HEK293 (cell line): Measurements from ENCODE around the gene ABI3BP.

Source experiments
- CTCF ChIA-PET: fragments of 350-600 bp; formaldehyde crosslinking; extraction: SDS; loops from one replicate; lab custom pipeline; 2021; ENCODE audit warnings: antibody characterized with exemption; lab: Yijun Ruan, JAX
- POLR2A ChIA-PET: fragments of 300-600 bp; formaldehyde crosslinking; extraction: SDS; loops from one replicate; lab custom pipeline; 2020; ENCODE audit warnings: antibody characterized with exemption, inconsistent platforms; lab: Yijun Ruan, JAX
- H3K27ac ChIP-seq: fragments of 200-500 bp; sonication (Bioruptor generic); 2 replicates; pipeline ENCODE4 v1.5.1; 2014; ENCODE audit warnings: low read depth, low read length, control low read depth, inconsistent platforms; ENCODE audit errors: extremely low read depth
- H3K36me3 ChIP-seq, 2 experiments: fragments of 200-500 bp in 1 of 2; sonication (Bioruptor generic) in 1 of 2; 1 replicate in 1 of 2; 2 replicates in 1 of 2; pipeline ENCODE4 v1.5.1; 2014 to 2017; ENCODE audit warnings: inconsistent platforms in 2 of 2, low read length in 2 of 2; ENCODE audit not compliant: control insufficient read depth in 2 of 2, insufficient read depth in 1 of 2
- H3K4me1 ChIP-seq: fragments of 200-500 bp; sonication (Bioruptor generic); 2 replicates; pipeline ENCODE4 v1.5.1; 2014; ENCODE audit warnings: mild to moderate bottlenecking, low read length, inconsistent platforms; ENCODE audit not compliant: control insufficient read depth, insufficient read depth
- H3K4me3 ChIP-seq: 2 replicates; pipeline ENCODE4 v1.5.1; 2011; ENCODE audit warnings: low read depth, mild to moderate bottlenecking, control low read depth, low read length, moderate library complexity
- H3K9me3 ChIP-seq: fragments of 200-500 bp; sonication (Bioruptor generic); 2 replicates; pipeline ENCODE4 v1.5.1; 2014; ENCODE audit warnings: low read depth, low read length, inconsistent platforms; ENCODE audit not compliant: control insufficient read depth, insufficient read depth
- BCL11A ChIP-seq: fragments of 450-650 bp; formaldehyde crosslinking; IDR thresholded peaks from 2 replicates; pipeline ENCODE4 v1.5.1; 2016; ENCODE audit warnings: low read depth, missing biosample characterization, missing genetic modification characterization
- KLF1 ChIP-seq: fragments of 450-650 bp; formaldehyde crosslinking; IDR thresholded peaks from 2 replicates; pipeline ENCODE4 v1.5.1; 2016; ENCODE audit warnings: missing biosample characterization, missing genetic modification characterization
- MZF1 ChIP-seq: fragments of 450-650 bp; formaldehyde crosslinking; IDR thresholded peaks from 2 replicates; pipeline ENCODE4 v1.5.1; 2017; ENCODE audit warnings: missing biosample characterization, missing genetic modification characterization, borderline replicate concordance
- YY2 ChIP-seq: fragments of 450-650 bp; formaldehyde crosslinking; IDR thresholded peaks from 2 replicates; pipeline ENCODE4 v1.5.1; 2016; ENCODE audit warnings: missing biosample characterization, missing genetic modification characterization
- ZBTB21 ChIP-seq: fragments of 450-650 bp; formaldehyde crosslinking; IDR thresholded peaks from 2 replicates; pipeline ENCODE4 v1.5.1; 2017; ENCODE audit warnings: missing biosample characterization, missing genetic modification characterization
- ZNF138 ChIP-seq: fragments of 450-650 bp; formaldehyde crosslinking; IDR thresholded peaks from 2 replicates; pipeline ENCODE4 v1.5.1; 2016; ENCODE audit warnings: missing biosample characterization, missing genetic modification characterization, borderline replicate concordance
- ZNF211 ChIP-seq: fragments of 450-650 bp; formaldehyde crosslinking; IDR thresholded peaks from 2 replicates; pipeline ENCODE4 v1.5.1; 2016; ENCODE audit warnings: low read depth, missing biosample characterization, missing genetic modification characterization
- ZNF266 ChIP-seq: fragments of 450-650 bp; formaldehyde crosslinking; IDR thresholded peaks from 2 replicates; pipeline ENCODE4 v1.5.1; 2016; ENCODE audit warnings: missing biosample characterization, missing genetic modification characterization, low read depth
- ZNF302 ChIP-seq: fragments of 450-650 bp; formaldehyde crosslinking; IDR thresholded peaks from 2 replicates; pipeline ENCODE4 v1.5.1; 2016; ENCODE audit warnings: missing biosample characterization, missing genetic modification characterization, low read depth
- ZNF335 ChIP-seq: fragments of 450-650 bp; formaldehyde crosslinking; conservative IDR thresholded peaks from 2 replicates; pipeline ENCODE4 v1.5.1; 2016; ENCODE audit warnings: missing biosample characterization, missing genetic modification characterization
- ZNF341 ChIP-seq: fragments of 450-650 bp; formaldehyde crosslinking; IDR thresholded peaks from 2 replicates; pipeline ENCODE4; 2016; ENCODE audit warnings: low read depth, missing biosample characterization, missing genetic modification characterization
- ZNF416 ChIP-seq: fragments of 450-650 bp; formaldehyde crosslinking; IDR thresholded peaks from 2 replicates; pipeline ENCODE4 v1.5.1; 2016; ENCODE audit warnings: missing biosample characterization, missing genetic modification characterization
- ZNF473 ChIP-seq: fragments of 450-650 bp; formaldehyde crosslinking; IDR thresholded peaks from 2 replicates; pipeline ENCODE4 v1.5.1; 2017; ENCODE audit warnings: missing biosample characterization, missing genetic modification characterization
- ZNF521 ChIP-seq: fragments of 450-650 bp; formaldehyde crosslinking; IDR thresholded peaks from 2 replicates; pipeline ENCODE4 v1.5.1; 2017; ENCODE audit warnings: missing biosample characterization, mild to moderate bottlenecking, missing genetic modification characterization
- ZNF530 ChIP-seq: fragments of 450-650 bp; formaldehyde crosslinking; IDR thresholded peaks from 2 replicates; pipeline ENCODE4 v1.5.1; 2016; ENCODE audit warnings: low read depth, missing biosample characterization, missing genetic modification characterization
- ZNF544 ChIP-seq: fragments of 450-650 bp; formaldehyde crosslinking; IDR thresholded peaks from 2 replicates; pipeline ENCODE4 v1.5.0; 2017; ENCODE audit warnings: missing biosample characterization, missing genetic modification characterization
- ZNF571 ChIP-seq: fragments of 450-650 bp; formaldehyde crosslinking; IDR thresholded peaks from 2 replicates; pipeline ENCODE4 v1.5.0; 2017; ENCODE audit warnings: missing biosample characterization, missing genetic modification characterization
- ZNF677 ChIP-seq: fragments of 450-650 bp; IDR thresholded peaks from 2 replicates; pipeline ENCODE4 v1.5.0; 2018; ENCODE audit warnings: missing biosample characterization, mild to moderate bottlenecking, missing genetic modification characterization, moderate library complexity
- ZNF837 ChIP-seq: fragments of 450-650 bp; formaldehyde crosslinking; IDR thresholded peaks from 2 replicates; pipeline ENCODE4 v1.5.1; 2016; ENCODE audit warnings: missing biosample characterization, missing genetic modification characterization
- ZSCAN23 ChIP-seq: fragments of 450-650 bp; formaldehyde crosslinking; IDR thresholded peaks from 2 replicates; pipeline ENCODE4 v1.5.1; 2016; ENCODE audit warnings: missing biosample characterization, missing genetic modification characterization
- TF ChIP-seq, protein P1 (sequence below): fragments of 450-650 bp; IDR thresholded peaks from 2 replicates; pipeline ENCODE4 v1.5.1; 2018; ENCODE audit warnings: missing biosample characterization, mild to moderate bottlenecking, missing genetic modification characterization
- TF ChIP-seq, protein P2 (sequence below): fragments of 450-650 bp; formaldehyde crosslinking; IDR thresholded peaks from 2 replicates; pipeline ENCODE4 v1.5.1; 2016; ENCODE audit warnings: missing biosample characterization, missing genetic modification characterization
- TF ChIP-seq, protein P3 (sequence below): fragments of 450-650 bp; formaldehyde crosslinking; IDR thresholded peaks from 2 replicates; pipeline ENCODE4 v1.5.1; 2016; ENCODE audit warnings: missing biosample characterization, missing genetic modification characterization

Gene ABI3BP

DNA sequence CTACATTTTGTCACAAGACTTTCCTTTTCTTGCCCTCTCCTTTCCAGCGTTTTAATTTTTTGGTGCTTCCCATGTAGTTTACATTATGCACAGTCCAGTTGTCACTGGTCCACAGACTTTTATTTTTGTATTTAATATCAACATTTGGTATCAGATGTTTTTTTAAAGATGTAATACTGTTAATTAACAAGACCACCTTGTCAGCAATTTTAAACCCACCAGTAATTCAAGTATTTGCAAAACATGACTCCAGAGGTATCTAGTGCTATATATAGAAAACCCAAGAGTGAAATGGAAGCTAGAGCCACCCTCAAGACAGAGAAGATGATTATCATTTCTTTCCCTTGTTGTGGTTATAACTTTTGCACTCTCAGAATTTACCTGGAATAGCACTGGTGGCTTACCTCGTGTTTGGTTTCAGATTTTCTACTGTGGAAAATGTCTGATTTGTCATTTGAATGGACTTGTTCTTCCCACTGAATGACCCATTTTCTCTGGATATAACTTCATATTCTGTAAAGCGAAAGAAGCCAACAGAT lies 227.7 kb downstream of the ABI3BP start (continued):
- TF ChIP-seq YY2 (tag by site-specific recombination) (no peak), ZNF544 (tag by site-specific recombination) (no peak), KLF1 (tag by site-specific recombination) (no peak), ZNF335 (tag by site-specific recombination) (no peak), ZNF341 (tag by site-specific recombination) (no peak), ZNF837 (tag by site-specific recombination) (no peak), ZBTB21 (tag by site-specific recombination) (no peak)
- TF ChIP-seq, protein P1, sequence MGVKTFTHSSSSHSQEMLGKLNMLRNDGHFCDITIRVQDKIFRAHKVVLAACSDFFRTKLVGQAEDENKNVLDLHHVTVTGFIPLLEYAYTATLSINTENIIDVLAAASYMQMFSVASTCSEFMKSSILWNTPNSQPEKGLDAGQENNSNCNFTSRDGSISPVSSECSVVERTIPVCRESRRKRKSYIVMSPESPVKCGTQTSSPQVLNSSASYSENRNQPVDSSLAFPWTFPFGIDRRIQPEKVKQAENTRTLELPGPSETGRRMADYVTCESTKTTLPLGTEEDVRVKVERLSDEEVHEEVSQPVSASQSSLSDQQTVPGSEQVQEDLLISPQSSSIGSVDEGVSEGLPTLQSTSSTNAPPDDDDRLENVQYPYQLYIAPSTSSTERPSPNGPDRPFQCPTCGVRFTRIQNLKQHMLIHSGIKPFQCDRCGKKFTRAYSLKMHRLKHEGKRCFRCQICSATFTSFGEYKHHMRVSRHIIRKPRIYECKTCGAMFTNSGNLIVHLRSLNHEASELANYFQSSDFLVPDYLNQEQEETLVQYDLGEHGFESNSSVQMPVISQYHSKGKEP: no peak

DNA sequence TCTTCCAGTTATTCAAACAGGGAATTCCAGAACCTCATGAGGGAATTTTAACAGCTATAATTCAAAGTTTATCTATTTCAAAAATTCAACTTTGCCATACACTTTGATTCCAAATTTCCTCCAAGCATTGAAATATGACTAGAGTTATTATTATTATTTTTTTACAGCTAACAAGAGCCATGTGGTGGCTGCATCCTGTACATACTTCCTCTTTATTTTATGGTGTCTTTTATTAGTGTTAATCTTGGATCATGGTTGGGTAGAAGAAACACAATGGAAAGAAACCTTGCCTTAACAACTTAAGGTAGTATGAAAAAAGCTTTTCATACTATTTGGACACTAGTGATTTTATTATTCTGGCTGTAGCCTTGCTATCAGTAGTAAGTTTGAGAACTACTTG lies 231.3 kb downstream of the ABI3BP start:
- Histone ChIP-seq H3K4me3 (no peak overlapping the region), H3K27ac (no peak overlapping the region), H3K36me3 (no peaks in the 10 kb centered on the region), H3K4me1 (no peaks in the 10 kb centered on the region), H3K9me3 (no peaks in the 10 kb centered on the region)
- TF ChIP-seq ZNF530 (tag by site-specific recombination): no peak
- no peak for TF ChIP-seq ZNF211
- TF ChIP-seq MZF1: no peak
- no peak for TF ChIP-seq ZSCAN23 (tag by site-specific recombination)
- no peak for TF ChIP-seq ZNF473
- no peak for TF ChIP-seq BCL11A (tag by site-specific recombination)
- TF ChIP-seq ZNF138 (tag by site-specific recombination): no peak
- TF ChIP-seq ZNF521: no peak
- TF ChIP-seq ZNF266 (tag by site-specific recombination): no peak
- TF ChIP-seq ZNF302: no peak
- TF ChIP-seq ZNF677 (tag by site-specific recombination): no peak
- TF ChIP-seq ZNF416 (tag by site-specific recombination): no peak
- ChIA-PET POLR2A (no interaction called here), CTCF (interaction anchor here (0.6 to 1.6 kb wide), 4 partner anchors 171 to 953 kb away, joined by 3 read pairs; no protein-coding TSS in a partner anchor)

DNA sequence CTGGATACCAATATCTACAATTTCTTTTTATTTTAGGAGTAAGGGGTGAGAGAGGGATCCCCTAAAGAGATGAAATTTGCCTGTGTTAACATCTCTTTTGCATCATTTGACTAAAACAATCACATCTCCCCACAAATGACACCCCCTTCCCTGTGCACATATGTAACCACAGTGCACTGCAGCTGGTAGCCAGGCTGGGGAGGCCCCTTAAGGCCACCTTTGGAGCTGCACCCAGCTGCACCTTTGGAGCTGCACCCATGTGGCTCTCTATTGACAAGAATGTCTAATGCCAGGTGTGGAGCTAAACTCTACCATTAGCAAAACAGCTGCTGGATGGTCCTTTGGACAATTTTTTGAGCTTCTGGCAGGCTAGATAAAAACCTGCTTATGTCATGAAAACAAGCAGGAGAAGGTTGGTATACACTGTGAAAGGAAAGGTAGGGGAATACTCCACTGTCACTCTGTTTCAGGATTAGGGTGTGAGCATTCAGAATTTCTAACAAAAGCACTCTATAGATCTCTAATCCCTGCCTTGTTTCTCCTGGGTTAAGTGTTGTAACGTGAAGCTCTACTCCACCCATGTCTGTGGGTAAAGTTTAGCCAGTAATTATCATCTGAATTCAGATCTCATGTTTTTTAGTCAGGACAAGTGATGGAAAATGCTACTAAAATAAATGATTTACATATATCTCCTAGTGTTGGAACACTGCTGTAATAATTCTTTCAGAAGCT lies 231.8 kb downstream of the ABI3BP start:
- ChIA-PET POLR2A (no interaction called here), CTCF (interaction anchor here (0.6 to 1.6 kb wide), 4 partner anchors 46 to 952 kb away, joined by 3 to 4 read pairs (median 3); no protein-coding TSS in a partner anchor)
- no peak for TF ChIP-seq ZNF571 (tag by site-specific recombination)
- TF ChIP-seq, protein P2, sequence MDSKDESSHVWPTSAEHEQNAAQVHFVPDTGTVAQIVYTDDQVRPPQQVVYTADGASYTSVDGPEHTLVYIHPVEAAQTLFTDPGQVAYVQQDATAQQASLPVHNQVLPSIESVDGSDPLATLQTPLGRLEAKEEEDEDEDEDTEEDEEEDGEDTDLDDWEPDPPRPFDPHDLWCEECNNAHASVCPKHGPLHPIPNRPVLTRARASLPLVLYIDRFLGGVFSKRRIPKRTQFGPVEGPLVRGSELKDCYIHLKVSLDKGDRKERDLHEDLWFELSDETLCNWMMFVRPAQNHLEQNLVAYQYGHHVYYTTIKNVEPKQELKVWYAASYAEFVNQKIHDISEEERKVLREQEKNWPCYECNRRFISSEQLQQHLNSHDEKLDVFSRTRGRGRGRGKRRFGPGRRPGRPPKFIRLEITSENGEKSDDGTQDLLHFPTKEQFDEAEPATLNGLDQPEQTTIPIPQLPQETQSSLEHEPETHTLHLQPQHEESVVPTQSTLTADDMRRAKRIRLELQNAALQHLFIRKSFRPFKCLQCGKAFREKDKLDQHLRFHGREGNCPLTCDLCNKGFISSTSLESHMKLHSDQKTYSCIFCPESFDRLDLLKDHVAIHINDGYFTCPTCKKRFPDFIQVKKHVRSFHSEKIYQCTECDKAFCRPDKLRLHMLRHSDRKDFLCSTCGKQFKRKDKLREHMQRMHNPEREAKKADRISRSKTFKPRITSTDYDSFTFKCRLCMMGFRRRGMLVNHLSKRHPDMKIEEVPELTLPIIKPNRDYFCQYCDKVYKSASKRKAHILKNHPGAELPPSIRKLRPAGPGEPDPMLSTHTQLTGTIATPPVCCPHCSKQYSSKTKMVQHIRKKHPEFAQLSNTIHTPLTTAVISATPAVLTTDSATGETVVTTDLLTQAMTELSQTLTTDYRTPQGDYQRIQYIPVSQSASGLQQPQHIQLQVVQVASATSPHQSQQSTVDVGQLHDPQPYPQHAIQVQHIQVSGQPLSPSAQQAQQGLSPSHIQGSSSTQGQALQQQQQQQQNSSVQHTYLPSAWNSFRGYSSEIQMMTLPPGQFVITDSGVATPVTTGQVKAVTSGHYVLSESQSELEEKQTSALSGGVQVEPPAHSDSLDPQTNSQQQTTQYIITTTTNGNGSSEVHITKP (tag by site-specific recombination): peak; percentile 59
- TF ChIP-seq, protein P3, sequence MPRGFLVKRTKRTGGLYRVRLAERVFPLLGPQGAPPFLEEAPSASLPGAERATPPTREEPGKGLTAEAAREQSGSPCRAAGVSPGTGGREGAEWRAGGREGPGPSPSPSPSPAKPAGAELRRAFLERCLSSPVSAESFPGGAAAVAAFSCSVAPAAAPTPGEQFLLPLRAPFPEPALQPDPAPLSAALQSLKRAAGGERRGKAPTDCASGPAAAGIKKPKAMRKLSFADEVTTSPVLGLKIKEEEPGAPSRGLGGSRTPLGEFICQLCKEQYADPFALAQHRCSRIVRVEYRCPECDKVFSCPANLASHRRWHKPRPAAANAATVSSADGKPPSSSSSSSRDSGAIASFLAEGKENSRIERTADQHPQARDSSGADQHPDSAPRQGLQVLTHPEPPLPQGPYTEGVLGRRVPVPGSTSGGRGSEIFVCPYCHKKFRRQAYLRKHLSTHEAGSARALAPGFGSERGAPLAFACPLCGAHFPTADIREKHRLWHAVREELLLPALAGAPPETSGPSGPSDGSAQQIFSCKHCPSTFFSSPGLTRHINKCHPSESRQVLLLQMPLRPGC: no peak
- Histone ChIP-seq H3K36me3 (no peaks in the 10 kb centered on the region), H3K4me1 (no peaks in the 10 kb centered on the region), H3K27ac (no peak overlapping the region), H3K9me3 (no peaks in the 10 kb centered on the region), H3K4me3 (no peak overlapping the region)
